NCI-H1105 (cell line): ENCODE data around the gene CLP1.
"Not testable (repeated sequence)": the region's sequence is repeated elsewhere in the genome, so short reads cannot be mapped to it uniquely, and the experiment has no call there.

Experiments
- DNase-seq: peaks from one replicate; lab custom pipeline; 2025; lab: John Stamatoyannopoulos, UW

CLP1 gene

GRCh38 chr11:57641011-57641807 is 16.4 kb upstream of the CLP1 start:
- DNase-seq, result peak; percentile 24

- no peak for DNase-seq
Observed at GRCh38 chr11:57643802-57644201, 13.8 kb upstream of the CLP1 start.

- DNase-seq, result peak; percentile 75
Observed at GRCh38 chr11:57644748-57645688, 12.5 kb upstream of the CLP1 start.

- no peak for DNase-seq
Observed at GRCh38 chr11:57645689-57646085, 11.9 kb upstream of the CLP1 start.

GRCh38 chr11:57646194-57646798 is 11.3 kb upstream of the CLP1 start:
- no peak for DNase-seq

GRCh38 chr11:57646799-57647303 is 10.7 kb upstream of the CLP1 start:
- DNase-seq, result peak; percentile 37

GRCh38 chr11:57647372-57647771 is 10.2 kb upstream of the CLP1 start:
- DNase-seq, result peak; percentile 21

- DNase-seq, result no peak
Observed at GRCh38 chr11:57647960-57648800, 9.4 kb upstream of the CLP1 start.

GRCh38 chr11:57648801-57649735 is 8.5 kb upstream of the CLP1 start:
- peak; percentile 24 for DNase-seq

- DNase-seq, result peak; percentile 35
Observed at GRCh38 chr11:57649826-57650738, 7.5 kb upstream of the CLP1 start, which contains the start of gene YPEL4. Gene YPEL4, minus strand, starts transcription at chr11:57649912. Its CDS starts 2,805 bp downstream, at chr11:57647107.

- no peak for DNase-seq
Observed at GRCh38 chr11:57650739-57651090, 6.8 kb upstream of the CLP1 start.

GRCh38 chr11:57651408-57651807 is 6.2 kb upstream of the CLP1 start:
- no peak for DNase-seq

- DNase-seq, result not testable (repeated sequence)
Observed at GRCh38 chr11:57652230-57652629, 5.3 kb upstream of the CLP1 start.

GRCh38 chr11:57652662-57653061 is 4.9 kb upstream of the CLP1 start:
- no peak for DNase-seq

GRCh38 chr11:57653163-57653562 is 4.4 kb upstream of the CLP1 start:
- no peak for DNase-seq

- no peak for DNase-seq
Observed at GRCh38 chr11:57656885-57657193, 723 bp upstream of the CLP1 start.

- DNase-seq, result no peak
Observed at GRCh38 chr11:57658023-57658361, 430 bp downstream of the CLP1 start.

- no peak for DNase-seq
Observed at GRCh38 chr11:57659669-57660068, 2.1 kb downstream of the CLP1 start.

- no peak for DNase-seq
Observed at GRCh38 chr11:57662893-57663292, 5.3 kb downstream of the CLP1 start.
